Hepatocyte (in vitro differentiated cells): ENCODE measurements around the gene KAT7. TPM values are rescaled to one million over a fixed set of nuclear protein-coding genes. Genes with fewer than 3 reads are reported as not detected.

Experiments used
- DNase-seq: peaks from one replicate; pipeline ENCODE4 v3.0.0-alpha.2; 2016; ENCODE audit warnings: low spot score
- H2AFZ ChIP-seq: fragments of 200-600 bp; sonication (generic); 2 replicates; pipeline ENCODE4 v1.6.0; 2016; ENCODE audit warnings: antibody characterized with exemption, mild to moderate bottlenecking
- H3K27ac ChIP-seq: fragments of 200-600 bp; sonication (generic); 2 replicates; pipeline ENCODE4 v1.5.1; 2016; ENCODE audit warnings: mild to moderate bottlenecking
- H3K27me3 ChIP-seq: fragments of 200-600 bp; sonication (generic); 2 replicates; pipeline ENCODE4 v1.6.1; 2016
- H3K36me3 ChIP-seq: fragments of 200-600 bp; sonication (generic); replicated peaks from 2 replicates; pipeline ENCODE4 v1.5.1; 2016; ENCODE audit warnings: low read depth; ENCODE audit not compliant: insufficient read depth
- H3K4me1 ChIP-seq: fragments of 200-600 bp; sonication (generic); 2 replicates; pipeline ENCODE4 v1.5.1; 2016; ENCODE audit warnings: mild to moderate bottlenecking, moderate library complexity; ENCODE audit not compliant: insufficient read depth
- H3K4me2 ChIP-seq: fragments of 200-600 bp; sonication (generic); 2 replicates; pipeline ENCODE4 v1.6.0; 2016
- H3K4me3 ChIP-seq: fragments of 200-600 bp; sonication (generic); 2 replicates; pipeline ENCODE4 v1.5.1; 2016; ENCODE audit warnings: mild to moderate bottlenecking
- H3K79me2 ChIP-seq: fragments of 200-600 bp; sonication (generic); 2 replicates; pipeline ENCODE4 v1.6.0; 2017; ENCODE audit warnings: mild to moderate bottlenecking
- H3K9me2 ChIP-seq: fragments of 200-600 bp; sonication (generic); replicated peaks from 2 replicates; pipeline ENCODE4 v1.6.0; 2017; ENCODE audit warnings: mild to moderate bottlenecking; ENCODE audit not compliant: insufficient read depth
- H3K9me3 ChIP-seq: fragments of 200-600 bp; sonication (generic); 2 replicates; pipeline ENCODE4 v1.5.1; 2016; ENCODE audit warnings: low read depth, mild to moderate bottlenecking
- H4K20me1 ChIP-seq: fragments of 200-600 bp; sonication (generic); 2 replicates; pipeline ENCODE4 v1.6.0; 2016; ENCODE audit warnings: mild to moderate bottlenecking; ENCODE audit not compliant: insufficient read depth, poor library complexity, severe bottlenecking
- CTCF ChIP-seq: fragments of 200-600 bp; sonication (generic); IDR thresholded peaks from 2 replicates; pipeline ENCODE4 v1.5.1; 2016; ENCODE audit warnings: antibody characterized with exemption, mild to moderate bottlenecking; ENCODE audit not compliant: poor library complexity
- EZH2 ChIP-seq: fragments of 200-600 bp; sonication (generic); IDR thresholded peaks from 2 replicates; pipeline ENCODE4 v1.6.1; 2016; ENCODE audit warnings: antibody characterized with exemption, mild to moderate bottlenecking, borderline replicate concordance
- EZH2phosphoT487 ChIP-seq: fragments of 200-600 bp; sonication (generic); IDR thresholded peaks from one replicate; pipeline ENCODE4 v1.6.1; 2018; ENCODE audit warnings: antibody characterized with exemption, mild to moderate bottlenecking, low read depth, moderate library complexity; ENCODE audit not compliant: unreplicated experiment, severe bottlenecking
- WGBS: methylation state at CpG from one replicate; pipeline ENCODE4 v1.1.6; 2016; ENCODE audit warnings: low lambda C conversion rate; ENCODE audit errors: missing lambda C conversion rate; 5-methylcytosine and 5-hydroxymethylcytosine counted together
- polyA plus RNA-seq: library from polyadenylated mRNA; unstranded; fragments of >200 nt; fragmentation: Nextera tagmentation; extraction: Ambion mirVana; gene quantifications from 2 replicates; pipeline ENCODE4 v1.2.1, GENCODE V29; 2016
- total RNA-seq: library from RNA; depleted of rRNA; stranded (reverse); fragments of >200 nt; gene quantifications from 2 replicates; pipeline ENCODE4 v1.2.3, GENCODE V29; 2014

KAT7 gene
- total and polyA plus RNA-seq, 2 experiments from 2014 or later, result 21.4 to 30.1 TPM

GRCh38 chr17:49873926-49874325 is 85.4 kb downstream of the KAT7 start:
- 57% methylated on average over 3 of the region's 3 CpGs for WGBS

GRCh38 chr17:49874911-49875310 is 86.4 kb downstream of the KAT7 start:
- no peak overlapping the region for H2AFZ ChIP-seq
- no peak overlapping the region for H3K4me2 ChIP-seq
- peaks cover 21% of the 10 kb centered on the region for H3K27me3 ChIP-seq
- no peak for DNase-seq
- H3K9me2 ChIP-seq, result no peaks in the 10 kb centered on the region
- no peaks in the 10 kb centered on the region for H3K79me2 ChIP-seq
- TF ChIP-seq CTCF (no peak), EZH2phosphoT487 (no peak), EZH2 (no peak)
- no peak overlapping the region for H3K27ac ChIP-seq
- WGBS, result 81% methylated on average over 2 of the region's 2 CpGs
- H3K4me1 ChIP-seq, result no peaks in the 10 kb centered on the region
- H3K4me3 ChIP-seq, result no peak overlapping the region
- no peaks in the 10 kb centered on the region for H3K36me3 ChIP-seq
- no peaks in the 10 kb centered on the region for H3K9me3 ChIP-seq
- H4K20me1 ChIP-seq, result no peaks in the 10 kb centered on the region

More at GRCh38 chr17:49873926-49874325, 85.4 kb downstream of the KAT7 start:
- H2AFZ ChIP-seq, result no peak overlapping the region
- H3K9me2 ChIP-seq, result no peaks in the 10 kb centered on the region
- no peaks in the 10 kb centered on the region for H3K4me1 ChIP-seq
- no peak for DNase-seq
- no peak overlapping the region for H3K4me3 ChIP-seq
- no peak overlapping the region for H3K27ac ChIP-seq
- H4K20me1 ChIP-seq, result no peaks in the 10 kb centered on the region
- H3K9me3 ChIP-seq, result no peaks in the 10 kb centered on the region
- H3K36me3 ChIP-seq, result no peaks in the 10 kb centered on the region
- TF ChIP-seq EZH2 (no peak), CTCF (no peak)
- H3K79me2 ChIP-seq, result no peaks in the 10 kb centered on the region
- peaks cover 11% of the 10 kb centered on the region for H3K27me3 ChIP-seq
- H3K4me2 ChIP-seq, result no peak overlapping the region

GRCh38 chr17:49875685-49876084 is 87.2 kb downstream of the KAT7 start:
- no peaks in the 10 kb centered on the region for H4K20me1 ChIP-seq
- H3K9me2 ChIP-seq, result no peaks in the 10 kb centered on the region
- peaks cover 1% of the 10 kb centered on the region for H3K4me1 ChIP-seq
- H3K9me3 ChIP-seq, result no peaks in the 10 kb centered on the region
- WGBS, result 28% methylated on average over 3 of the region's 9 CpGs
- no peak overlapping the region for H2AFZ ChIP-seq
- H3K27me3 ChIP-seq, result peaks cover 26% of the 10 kb centered on the region
- H3K79me2 ChIP-seq, result no peaks in the 10 kb centered on the region
- no peak for DNase-seq
- no peak overlapping the region for H3K4me2 ChIP-seq
- H3K27ac ChIP-seq, result no peak overlapping the region
- TF ChIP-seq EZH2phosphoT487 (no peak), CTCF (no peak), EZH2 (no peak)
- H3K36me3 ChIP-seq, result no peaks in the 10 kb centered on the region
- no peak overlapping the region for H3K4me3 ChIP-seq
